Stimulated activated CD4-positive, alpha-beta T cell treated with anti-CD3 and anti-CD28 coated beads, Interleukin-15, amount 100 ng/mL, for 24 hours (primary cell): ENCODE measurements around the gene PTPA.
"Not testable (repeated sequence)": the region's sequence is repeated elsewhere in the genome, so short reads cannot be mapped to it uniquely, and the experiment has no call there.

Experiments
- DNase-seq: peaks from one replicate; pipeline ENCODE4 v3.0.0-alpha.2; 2020

The PTPA gene

DNA sequence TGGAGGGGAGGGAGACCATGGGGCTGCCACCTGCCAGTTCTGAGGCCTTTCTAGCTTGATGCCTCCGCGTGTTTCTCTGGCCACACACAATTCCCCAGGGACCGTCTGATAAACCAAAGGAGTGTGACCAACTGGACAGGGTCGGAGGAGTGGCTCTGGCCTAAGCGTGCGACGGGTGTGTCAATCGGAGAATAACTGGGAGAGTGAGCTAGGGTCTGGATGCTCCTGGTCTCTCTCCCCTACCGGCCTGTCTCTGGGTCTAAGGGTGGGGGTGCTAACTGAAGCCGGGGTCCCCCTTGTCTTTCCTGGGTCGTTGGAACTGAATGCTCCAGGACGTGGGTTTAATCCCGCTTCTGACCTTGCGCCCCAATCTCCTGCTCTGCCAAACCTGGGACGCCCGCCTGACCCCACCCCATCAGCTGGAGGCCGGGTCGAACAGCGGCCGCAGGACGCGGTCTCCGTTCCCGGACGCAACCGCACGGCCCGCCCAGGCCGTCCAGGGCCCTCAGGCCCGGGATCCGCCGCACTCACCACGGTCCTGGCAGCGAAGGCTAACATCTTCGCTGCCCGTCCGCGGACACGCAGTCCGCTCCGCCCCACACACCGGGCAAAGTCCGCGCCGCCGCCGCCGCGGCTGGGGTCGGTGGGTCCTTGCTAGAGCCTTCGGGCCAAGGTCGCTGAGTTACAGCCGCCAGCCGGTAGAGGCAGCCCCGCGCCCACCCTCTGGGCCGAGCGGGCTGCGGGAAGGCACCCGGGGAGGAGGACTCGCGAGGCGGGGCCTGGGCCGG, 1.1 kb upstream of the PTPA start:
- DNase-seq = peak; percentile 17

DNA sequence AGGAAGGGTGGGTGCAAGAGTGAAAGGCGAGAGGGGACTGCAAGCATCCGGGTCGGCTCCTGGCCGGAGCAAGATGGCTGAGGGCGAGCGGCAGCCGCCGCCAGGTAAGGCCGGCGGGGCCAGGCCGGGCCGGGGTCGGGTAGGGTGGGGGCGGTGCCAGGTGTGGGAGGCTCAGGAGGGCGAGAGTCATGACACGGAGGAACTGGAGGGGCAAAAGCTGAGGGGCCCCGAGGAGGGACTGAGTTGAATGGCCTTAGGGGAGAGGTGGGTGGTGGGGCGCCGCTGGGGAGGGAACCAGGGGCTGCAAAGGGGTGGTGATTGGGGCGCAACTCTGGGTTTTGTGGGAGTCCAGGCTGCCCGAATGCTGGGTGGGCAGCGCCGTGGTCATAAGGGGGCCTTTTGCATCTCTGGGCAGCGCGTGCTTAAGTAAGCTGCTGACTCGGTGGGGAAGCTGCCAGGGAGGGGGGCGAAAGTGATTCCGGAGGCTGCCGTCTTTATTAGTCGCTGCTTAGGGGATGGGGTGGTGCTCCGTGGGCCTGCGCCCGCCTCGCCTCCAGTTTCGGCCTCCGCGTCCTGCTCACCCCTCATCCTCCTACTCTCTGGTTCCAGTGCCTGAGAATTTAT, 425 bp downstream of the PTPA start:
- DNase-seq = peak; percentile 46

DNA sequence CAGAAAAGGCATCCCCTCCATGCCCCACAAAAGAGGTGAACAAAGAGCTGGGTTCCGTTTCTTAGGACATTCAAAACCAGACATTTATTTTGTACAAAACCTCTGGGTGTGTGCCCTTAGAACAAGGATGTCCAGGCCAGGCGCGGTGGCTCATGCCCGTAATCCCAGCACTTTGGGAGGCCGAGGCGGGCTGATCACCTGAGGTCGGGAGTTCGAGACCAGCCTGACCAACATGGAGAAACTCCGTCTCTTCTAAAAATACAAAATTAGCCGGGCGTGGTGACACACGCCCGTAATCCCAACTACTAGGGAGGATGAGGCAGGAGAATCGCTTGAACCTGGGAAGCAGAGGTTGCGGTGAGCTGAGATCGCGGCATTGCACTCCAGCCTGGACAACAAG, 1.3 kb downstream of the PTPA start:
- DNase-seq = not testable (repeated sequence)

DNA sequence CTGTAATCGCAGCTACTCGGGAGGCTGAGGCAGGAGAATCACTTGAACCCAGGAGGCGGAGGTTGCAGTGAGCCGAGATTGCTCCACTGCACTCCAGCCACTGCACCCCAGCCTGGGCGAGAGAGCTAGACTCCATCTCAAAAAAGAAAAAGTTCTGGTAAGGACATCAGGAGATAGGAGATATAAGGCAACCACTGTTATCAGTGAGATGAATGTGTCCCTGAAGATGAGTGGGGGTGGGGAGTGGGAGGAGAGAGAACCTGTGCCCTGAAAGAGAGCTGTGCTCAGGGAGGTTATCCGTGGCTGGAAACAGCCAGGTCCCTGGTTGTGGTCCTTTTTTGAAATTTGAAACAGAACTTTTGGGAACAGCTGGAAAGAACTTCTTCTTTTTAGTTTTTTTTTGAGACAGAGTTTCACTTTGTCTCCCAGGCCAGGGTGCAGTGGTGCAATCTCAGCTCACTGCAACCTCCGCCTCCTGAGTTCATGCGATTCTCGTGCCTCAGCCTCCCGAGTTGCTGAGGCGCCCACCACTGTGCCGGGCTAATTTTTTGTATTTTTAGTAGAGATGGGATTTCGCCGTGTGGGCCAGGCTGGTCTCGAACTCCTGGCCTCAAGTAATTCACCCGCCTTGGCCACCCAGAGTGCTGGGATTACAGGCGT, 2.6 kb downstream of the PTPA start:
- DNase-seq = no peak

DNA sequence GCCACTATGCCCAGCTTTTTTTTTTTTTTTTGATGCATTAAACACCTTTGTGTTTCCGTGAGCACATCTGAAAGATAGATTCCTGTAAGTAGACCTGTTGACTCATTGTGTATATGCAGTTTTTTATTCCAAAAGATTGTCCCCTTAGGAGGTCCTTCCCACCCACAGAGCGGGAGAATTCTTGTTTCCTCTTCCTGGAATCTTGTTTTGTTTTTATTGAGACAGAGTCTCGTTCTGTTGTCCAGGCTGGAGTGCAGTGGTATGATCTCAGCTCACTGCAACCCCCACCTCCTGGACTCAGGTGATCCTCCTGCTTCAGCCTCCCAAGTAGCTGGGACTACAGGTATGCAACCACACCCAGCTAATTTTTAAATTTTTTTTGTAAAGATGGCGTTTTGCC, 7.6 kb downstream of the PTPA start:
- no peak for DNase-seq

DNA sequence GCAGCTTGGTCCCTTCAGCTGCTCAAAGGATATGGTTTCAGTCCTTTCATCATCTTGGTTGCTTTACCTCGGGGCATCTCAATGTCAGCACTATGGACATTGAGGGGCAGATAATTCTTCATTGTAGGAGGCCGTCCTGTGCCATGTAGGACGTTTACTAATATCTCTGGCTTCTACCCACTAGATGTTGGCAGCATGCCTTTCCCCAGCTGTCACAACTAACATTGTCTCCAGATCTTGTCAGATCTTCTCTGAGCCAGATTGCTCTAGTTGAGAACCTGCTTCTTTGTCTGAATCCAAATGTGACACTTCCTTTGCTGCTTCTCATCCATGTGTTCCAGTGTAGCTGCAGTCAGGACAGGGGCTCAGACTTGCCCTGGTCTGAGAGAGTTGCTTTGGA, 10.3 kb downstream of the PTPA start:
- DNase-seq = no peak

DNA sequence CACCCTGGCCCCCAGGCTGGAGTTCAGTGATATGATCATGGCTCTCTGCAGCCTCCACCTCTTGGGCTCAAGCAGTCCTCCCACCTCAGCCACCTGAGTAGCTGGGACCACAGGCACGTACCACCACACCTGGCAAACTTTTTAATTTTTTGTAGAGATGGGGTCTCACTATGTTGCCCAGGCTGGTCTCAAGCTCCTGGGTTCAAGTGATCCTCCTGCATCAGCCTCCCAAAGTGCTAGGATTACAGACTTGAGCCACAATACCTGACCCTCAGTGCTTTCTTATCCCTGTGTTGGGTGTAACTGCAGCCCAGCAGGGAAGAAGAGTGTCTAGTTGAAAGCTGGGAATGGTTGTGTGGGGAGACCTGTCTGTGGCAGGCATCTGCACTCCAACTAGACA, 10.9 kb downstream of the PTPA start:
- DNase-seq = no peak

DNA sequence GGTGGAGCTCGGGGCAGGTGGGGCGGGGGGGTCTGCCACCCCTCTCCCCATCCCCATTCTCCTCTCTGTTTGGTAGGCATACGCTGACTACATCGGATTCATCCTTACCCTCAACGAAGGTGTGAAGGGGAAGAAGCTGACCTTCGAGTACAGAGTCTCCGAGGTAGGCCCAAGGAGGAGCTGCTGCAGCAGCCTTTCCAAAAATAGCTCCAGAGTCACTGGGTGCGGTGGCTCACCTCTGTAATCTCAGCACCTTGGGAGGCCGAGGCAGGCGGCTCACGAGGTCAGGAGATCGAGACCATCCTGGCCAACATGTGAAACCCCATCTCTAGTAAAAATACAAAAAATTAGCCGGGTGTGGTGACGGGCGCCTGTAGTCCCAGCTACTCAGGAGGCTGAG, 11.8 kb downstream of the PTPA start:
- DNase-seq = not testable (repeated sequence)

DNA sequence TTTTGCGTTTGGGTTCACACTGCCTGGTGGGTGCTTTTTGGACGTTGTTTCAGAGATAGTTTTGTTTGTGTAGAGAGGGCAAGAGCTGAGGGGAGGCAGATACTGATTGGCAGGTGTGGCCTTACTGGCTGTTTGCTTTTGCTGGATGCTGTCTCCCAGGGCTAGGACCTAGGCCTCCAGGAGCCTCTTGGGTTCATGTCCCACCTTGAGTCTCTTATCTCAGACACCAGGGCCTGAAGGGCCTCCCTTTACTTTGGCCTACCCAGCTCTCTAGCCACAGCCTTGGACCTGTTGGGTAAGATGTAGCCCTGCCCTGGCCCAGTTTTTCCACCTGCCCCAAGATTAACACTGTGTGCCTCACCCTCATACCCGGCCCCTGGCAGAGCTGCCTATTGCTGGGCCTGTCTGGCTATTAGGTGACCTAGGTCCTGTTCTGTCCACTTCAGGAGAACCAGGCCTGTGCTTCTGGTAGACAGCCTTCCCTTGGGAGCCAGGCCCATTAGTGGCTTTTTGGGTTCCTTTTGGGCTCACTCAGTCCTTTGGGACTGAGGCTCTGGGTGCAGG, 13.4 kb downstream of the PTPA start:
- DNase-seq = no peak

DNA sequence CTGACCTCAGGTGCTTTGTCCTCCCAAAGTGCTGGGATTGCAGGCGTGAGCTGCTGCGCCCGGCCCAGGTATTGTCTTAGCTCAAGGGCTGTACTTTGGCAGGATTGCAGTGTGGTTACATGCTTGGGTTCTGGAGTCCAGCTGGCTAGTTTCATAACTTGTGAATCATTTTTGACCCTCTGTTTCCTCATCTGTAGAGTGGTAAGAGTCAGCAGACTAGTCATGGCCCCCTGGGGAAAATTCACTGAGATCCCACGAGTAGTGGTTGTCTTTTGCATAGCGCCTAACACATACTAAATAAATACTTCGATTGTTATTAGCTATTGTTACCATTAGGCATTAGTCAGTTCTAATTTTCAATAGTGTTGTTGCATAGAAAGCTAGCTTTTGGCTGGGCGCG, 14.3 kb downstream of the PTPA start:
- no peak for DNase-seq

DNA sequence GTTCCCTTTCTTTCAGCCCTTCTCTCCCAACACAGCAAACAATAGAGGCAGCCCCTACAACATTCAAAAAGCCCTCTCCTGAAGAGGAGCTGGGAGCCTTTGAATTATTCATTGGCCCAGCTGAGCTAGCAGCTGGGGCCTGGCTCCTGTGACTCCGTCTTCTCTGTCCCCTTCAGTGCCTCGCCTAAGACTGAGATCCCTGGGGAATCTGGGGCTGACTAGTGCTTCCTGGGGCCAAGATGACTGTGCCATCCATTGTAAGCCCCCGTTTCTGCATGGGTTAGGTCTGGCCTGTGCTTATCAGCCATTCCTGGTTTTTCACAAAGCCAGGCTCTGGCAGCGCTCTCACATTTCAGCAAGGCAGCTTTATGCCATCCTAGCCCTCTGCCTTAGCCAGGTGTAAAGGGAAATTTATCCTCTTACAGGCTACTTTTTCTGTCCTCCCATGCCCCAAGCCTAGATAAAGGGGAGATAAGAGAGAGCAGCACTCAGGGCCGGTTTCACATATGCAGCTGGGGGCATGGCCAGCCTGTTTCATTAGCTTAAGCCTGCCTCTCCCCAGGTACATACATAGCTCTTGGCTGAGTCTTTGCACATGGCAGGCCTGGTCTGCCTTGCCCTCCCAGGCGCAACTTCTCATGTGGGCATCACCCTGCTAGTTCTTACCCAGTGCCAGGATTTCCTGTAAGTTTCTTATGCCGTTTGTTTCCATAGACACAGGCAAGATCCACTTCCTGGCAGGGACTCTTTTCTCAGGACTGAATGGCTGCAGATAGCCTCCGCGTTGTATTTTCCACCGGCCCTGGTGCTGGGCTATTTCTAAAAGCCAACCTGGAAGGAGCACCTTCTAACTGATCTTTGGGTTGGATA, 15.8 kb downstream of the PTPA start:
- no peak for DNase-seq

DNA sequence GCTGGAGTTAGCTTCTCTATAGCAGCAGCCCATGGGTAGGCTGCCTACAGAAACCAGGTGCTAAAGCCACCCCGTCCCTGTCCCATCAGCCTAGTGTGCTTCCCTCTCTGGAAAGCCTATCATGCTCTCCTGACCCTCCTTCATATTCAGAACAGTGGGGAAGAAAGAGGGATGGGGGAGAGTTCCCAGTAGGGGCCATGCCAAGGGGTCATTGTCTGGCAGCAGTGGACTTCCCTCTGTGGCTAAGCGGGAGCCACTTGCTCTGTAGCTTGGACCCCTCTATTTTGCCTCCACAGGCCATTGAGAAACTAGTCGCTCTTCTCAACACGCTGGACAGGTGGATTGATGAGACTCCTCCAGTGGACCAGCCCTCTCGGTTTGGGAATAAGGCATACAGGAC, 17.5 kb downstream of the PTPA start:
- DNase-seq = no peak

DNA sequence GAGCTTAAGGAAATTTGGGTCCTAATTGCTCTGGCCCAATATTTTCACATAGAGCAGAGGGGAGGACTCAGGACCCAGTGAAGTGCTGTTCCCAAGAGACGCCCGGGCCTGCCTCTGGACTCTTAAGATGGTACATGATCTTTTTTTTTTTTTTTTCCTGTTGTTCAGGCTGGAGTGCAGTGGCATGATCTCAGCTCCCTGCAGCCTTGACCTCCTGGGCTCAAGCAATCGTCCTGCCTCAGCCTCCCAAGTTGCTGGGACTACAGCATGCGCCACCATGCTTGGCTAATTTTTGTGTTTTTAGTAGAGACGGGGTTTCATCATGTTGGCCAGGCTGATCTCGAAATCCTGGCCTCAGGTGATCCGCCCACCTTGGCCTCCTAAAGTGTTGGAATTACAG, 19.1 kb downstream of the PTPA start:
- DNase-seq = not testable (repeated sequence)

DNA sequence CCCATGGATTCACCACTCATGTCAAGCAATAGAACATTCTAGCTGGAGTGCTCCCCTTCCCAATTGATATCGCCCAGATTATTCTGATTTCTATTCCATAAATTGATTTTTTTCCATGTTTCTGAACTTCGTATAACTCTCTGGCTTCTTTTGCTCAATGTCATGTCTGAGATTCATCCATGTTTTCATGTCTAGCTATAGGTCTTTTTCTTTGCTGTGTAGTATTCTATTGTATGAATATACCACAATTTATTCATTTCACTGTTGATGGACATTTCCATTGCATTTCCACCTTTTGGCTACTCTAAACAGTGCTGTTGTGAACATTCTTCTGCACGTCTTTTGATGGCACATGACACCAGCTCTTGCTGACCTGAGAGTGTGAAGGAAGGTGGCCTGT, 19.6 kb downstream of the PTPA start:
- no peak for DNase-seq

DNA sequence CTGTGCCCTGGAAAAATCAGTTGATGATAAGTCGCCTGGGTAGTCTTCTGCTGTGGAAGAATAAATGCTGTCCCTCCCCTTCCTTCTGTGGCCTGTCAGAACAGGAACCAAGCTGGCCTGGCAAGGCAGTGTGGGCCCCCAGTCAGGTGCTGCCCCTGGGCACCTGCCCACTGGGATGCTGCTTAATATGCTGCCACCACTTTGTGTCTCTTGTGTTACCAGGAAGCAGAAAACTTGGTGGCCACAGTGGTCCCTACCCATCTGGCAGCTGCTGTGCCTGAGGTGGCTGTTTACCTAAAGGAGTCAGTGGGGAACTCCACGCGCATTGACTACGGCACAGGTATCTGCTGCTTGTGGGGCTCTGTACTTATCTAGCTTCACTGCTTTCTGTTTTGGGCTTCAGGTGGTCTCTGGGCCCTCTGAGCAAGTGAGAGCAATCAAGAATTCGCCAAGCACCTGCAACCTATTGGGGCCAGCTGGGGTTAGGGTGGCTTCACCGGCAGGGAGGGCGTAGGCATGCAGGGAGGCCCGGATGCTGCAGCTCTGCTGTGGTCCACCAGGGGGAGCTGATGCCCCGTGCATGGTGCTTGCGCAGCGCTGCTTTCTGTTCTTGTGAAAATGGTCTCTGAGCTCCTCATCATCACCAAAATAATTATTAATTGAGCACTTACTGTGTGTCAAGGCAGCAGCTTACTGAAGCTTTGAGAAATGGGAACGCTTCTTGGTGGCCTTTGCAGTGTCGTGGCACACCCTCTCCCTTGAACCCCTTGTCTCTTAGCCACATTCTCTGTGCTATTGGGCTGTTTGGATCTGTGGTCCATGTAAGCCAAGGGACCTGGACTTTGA, 20.3 kb downstream of the PTPA start:
- peak; percentile 88 for DNase-seq

DNA sequence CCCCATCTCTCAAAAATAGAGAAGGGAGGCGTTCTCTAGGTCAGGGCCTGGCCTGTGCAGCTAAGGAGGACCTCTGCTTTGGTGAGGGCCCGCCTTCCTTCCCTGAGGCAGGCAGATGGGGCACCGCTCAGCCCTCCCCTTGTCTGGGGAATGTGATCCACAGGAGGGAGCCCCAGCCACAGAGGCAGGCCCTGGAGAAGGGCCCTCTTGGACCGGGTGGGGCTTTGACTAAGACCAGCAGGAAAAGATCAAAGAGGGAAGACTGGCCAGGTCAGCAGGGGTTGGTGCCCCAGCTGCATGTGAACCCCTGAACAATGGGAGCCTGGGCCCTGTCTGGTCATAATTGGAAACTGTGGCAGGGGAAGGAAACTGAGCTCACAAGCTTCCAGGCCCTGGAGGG, 21.9 kb downstream of the PTPA start:
- DNase-seq = no peak

DNA sequence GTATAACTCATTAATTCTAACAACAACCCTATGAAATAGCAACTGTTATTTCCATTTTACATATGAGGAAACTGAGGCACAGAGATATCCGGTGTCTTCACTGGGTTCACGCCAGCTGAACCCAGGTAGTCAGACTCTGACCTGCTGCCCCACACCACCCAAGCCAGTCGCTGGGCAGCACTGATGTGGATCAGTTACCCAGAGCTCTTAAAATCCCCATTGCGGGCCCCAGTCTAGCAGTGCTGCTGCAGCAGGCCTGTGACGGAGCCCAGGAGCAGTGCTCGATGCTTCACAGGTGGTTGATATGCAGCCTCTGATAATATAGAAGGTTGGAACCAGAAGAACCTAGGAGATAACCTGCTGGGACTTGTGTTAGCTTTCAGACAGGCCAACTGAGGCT, 24.3 kb downstream of the PTPA start:
- no peak for DNase-seq

DNA sequence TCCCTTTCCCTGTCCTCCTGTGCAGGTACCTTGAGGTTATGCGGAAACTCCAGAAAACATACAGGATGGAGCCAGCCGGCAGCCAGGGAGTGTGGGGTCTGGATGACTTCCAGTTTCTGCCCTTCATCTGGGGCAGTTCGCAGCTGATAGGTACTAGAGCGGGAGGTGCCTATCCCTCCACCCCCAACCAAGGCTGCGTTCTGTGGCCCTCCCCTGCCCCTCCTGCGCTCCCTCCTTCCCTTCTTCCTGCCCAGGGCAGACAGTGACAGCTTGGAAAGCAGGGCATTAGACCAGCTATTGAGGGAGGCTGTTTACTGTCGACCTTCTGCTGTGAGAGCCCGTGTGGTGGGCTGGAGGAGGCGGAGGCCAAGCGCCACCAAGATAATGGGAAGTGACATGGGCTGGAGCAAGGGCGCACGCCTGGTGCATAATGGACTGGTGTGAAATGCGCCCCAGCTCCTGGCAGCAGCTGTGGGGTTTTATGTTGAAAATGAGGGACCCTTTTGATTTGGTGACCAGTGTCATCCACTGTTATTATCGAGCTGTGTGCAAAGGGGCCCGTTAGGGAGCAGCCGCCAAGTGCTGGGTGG, 25.3 kb downstream of the PTPA start:
- DNase-seq = no peak

DNA sequence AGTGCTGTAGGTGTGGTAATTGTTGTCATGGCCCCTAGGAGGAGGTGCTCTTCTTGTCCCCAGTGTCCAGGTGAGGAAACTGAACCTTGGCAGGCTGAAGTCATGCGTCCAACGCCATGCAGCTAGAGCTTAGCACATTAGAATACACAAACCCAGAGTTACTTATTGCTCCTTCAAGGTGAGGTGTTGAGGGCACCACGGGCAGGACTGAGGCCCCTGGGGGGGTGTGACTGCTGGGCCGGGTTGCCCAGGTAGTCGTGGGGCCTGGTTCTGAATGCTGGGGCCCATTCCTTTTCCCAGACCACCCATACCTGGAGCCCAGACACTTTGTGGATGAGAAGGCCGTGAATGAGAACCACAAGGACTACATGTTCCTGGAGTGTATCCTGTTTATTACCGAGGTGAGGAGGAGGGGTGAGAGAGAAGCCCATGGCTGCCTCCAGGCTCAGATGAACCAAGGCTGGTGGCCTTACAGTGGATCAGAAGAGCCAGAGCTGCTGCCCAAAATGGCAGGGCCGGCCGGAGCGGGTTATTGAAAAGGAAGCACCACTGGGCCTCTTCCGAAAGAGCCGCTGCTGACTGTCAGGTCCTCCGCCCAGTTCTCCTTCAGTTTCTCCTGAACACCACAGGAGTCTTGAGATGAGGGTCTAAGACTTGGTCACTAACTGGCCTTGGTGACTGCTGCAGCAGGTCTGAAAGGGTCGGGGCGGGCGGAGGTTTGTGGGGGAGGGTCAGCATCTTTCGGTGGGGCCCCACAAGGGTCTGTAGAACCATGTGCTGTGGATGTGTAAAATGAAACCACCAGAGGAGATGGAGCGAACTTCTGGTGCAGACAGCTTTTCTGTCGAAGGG, 26.3 kb downstream of the PTPA start:
- DNase-seq = no peak

DNA sequence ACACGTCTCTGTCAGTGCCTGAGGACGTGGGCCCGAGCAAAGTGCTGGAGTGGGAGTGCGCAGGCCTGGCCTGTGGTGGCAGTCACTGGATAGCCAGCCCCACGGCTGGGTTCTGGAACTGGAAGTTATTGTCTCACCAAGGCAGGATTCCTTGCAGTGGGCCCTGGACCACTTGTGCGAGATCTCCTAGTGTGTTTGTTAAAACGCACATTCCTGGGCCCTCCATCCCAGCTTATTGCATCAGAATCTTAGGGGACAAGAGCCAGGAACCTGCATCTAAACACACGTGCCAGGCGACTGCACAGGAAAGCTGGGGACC, 26.9 kb downstream of the PTPA start:
- DNase-seq = no peak
